Skeletal muscle cell (primary cell): ENCODE data around the gene THADA.
A peak's percentile ranks its signal among the peaks of the same experiment; 100 is the strongest.

Experiments used
- DNase-seq: peaks from one replicate; pipeline ENCODE4 v3.0.0-alpha.2; 2010; ENCODE audit warnings: low read depth
- H3K4me3 ChIP-seq: 2 replicates; pipeline ENCODE4 v1.5.1; 2011; ENCODE audit warnings: low read depth, mild to moderate bottlenecking, control low read depth, low read length, moderate library complexity

Gene THADA

DNA sequence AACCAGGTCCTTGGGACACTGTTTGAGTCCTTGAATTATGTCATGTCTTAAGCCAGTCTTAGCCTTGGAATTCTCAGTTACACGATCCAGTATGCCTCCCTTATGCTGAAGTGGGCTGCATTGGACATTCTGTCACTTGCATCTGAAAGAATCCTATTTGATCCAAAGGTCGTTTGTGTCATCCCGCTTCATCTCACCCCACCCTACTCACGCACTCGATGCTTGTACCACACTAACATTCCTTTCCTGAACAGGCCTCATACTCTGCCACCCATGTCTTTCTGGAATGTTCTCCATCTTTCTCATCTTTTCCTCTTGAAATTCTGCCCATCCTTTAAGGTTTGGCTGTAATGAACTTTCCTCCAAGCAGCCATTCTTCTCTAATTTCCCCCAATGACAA, 341.5 kb downstream of the THADA start:
- no peak for DNase-seq
- H3K4me3 ChIP-seq, result no peak overlapping the region

DNA sequence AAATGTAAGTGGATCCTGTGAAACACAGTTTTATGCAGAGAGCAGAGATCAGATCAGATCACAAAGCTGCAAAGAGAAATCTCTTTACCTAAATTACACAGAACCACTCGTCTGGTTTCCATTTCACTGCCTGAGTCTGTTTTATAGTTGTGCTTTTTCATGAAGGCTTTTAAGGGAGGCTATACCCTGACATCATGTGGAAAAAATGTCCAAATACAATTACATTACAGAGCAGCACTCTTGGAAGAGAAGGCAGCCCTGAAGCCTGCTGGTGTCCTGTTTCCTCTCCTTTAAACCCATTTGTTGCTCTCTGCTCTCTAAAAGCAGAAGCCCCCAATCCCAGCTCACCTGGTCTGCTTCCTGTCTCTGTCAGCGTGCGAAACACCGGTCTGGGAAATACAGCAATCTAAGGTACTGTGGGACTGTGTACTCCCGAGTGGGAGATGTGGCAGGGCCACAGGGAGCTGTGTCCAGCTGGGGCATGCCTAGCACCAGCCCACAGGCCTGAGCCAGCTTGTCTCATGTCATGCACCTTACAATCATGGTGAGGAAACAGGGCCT, 344.6 kb downstream of the THADA start:
- peak; percentile 53 for DNase-seq
- H3K4me3 ChIP-seq, result no peak overlapping the region

DNA sequence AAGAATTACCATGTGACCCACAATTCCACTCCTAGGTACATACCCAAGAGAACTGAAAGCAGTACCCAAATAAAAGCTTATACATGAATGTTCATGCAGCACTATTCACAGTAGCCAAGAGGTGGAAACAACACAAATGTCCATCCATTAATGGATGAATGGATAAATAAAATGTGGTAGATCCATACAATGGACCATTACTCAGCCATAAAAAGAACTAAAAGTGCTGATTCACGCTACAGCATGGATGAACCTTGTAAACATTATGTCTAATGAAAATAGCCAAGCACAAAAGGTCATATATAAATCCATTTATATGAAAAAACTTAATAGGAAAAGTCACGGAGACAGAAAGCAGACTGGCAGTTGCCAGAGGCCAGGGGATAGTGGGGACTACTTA, 345.8 kb downstream of the THADA start:
- no peak overlapping the region for H3K4me3 ChIP-seq
- DNase-seq, result no peak

DNA sequence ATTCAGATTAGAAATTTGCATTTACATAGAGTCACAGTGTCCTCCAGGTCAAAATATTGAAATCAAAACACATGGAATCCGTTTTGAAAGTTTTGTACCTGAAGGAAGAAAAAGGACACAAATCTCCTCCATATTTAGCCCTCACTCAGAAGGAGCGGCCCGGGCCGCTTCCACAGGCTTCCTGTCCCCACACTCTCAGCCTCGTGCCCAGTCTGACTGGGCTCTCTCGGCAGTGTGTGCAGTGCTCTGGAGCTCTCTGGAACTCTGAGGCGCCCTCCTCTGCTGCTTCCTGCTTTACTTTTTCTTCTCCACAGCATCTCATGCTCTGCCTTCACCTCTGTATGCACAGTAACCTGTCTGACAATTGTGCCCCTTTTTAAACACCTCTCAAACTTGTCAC, 347.2 kb downstream of the THADA start:
- no peak for DNase-seq
- no peak overlapping the region for H3K4me3 ChIP-seq

DNA sequence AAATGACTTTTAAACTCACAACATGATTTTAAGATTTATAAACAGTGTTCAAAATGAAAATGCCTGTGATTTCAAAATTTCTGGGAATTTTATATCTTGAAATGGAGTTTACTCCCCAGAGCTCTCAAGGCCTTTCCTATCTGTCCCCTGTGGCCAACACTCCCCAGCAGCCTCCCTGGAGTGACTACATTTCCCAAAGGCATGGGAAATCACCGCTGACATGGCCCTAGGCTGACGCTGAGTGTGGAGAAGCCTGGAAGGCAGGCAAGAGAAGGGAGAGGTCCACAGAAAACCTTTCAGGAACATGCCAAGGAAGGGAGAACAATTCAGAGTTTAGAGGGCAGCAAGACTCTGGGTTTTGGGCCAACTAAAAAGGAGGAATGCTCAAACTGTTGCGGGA, 349.2 kb downstream of the THADA start:
- no peak for DNase-seq
- H3K4me3 ChIP-seq, result no peak overlapping the region

DNA sequence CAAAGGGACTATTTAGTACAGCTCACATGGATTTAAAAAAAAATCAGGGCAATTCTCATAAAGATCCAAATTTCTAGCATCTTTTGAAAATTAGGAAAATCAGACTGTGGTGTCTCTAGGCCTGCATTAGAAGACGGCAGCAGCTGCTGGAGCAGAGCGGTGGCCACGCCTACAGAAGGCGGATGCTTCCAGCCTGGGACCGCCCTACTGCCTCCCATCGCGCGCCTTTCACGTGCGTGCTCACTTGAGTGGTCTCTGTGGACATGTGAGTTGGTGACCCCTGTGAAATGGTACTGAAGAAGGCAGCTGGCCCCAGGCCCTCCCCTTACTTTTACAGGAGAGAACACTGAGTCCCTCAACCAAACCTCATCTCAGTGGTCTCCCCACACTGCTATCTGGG, 354.3 kb downstream of the THADA start:
- H3K4me3 ChIP-seq, result no peak overlapping the region
- DNase-seq, result no peak

DNA sequence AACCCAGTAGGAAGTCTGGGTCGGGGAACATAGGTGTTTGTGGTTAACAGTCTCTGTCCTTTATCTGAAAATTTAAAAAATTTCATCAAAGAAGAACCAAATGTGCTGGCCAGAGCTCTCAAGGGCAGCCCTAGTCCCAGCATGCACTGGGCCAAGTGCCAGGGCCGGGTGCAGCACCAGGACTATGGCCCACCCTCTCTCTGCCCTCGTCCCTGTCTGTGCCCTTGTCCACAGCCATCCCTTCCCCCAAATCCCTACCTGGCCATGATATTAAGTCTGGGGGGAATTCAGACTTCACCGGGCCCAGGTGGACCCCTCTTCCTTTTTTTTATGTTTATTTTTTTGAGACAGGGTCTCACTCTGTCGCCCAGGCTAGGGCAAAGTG, 355.1 kb downstream of the THADA start:
- DNase-seq, result no peak
- H3K4me3 ChIP-seq, result no peak overlapping the region

DNA sequence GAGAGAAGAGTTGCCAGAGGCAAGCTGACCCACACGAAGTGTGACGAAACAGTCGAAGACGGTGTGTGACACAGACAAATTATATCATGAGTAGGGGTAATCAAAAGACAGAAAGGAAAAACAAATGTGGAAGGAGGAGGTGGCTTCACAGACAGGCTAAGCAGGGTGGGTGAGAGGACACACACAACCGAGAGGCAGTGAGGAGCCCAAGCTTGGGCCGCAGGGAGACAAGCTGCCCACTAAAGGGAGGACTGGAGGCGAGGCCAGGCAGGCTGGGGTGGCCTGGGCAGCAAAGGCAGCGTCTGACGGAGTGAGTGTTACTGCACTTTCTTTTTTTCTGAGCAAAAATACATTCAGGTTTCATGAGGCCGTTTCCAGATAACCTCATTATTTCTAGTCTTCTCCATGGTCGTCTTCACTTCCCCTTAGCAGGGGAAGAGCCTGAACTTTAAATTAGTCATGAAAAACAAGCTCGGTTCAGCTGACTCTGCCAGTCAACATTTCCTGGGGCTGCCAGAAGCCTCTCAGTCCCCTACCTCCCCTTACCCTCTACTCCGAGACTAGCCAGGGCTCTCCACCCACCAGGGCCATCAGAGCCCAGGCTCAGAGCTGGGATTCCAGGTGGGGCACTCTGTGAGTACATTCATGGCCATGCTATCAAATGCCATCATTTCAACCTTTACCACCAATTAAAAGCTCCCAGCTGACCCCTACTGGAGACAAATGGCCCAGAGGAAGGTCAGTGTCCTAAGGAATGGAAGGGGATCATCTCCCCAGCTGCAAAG, 355.7 kb downstream of the THADA start:
- no peak for DNase-seq
- no peak overlapping the region for H3K4me3 ChIP-seq

DNA sequence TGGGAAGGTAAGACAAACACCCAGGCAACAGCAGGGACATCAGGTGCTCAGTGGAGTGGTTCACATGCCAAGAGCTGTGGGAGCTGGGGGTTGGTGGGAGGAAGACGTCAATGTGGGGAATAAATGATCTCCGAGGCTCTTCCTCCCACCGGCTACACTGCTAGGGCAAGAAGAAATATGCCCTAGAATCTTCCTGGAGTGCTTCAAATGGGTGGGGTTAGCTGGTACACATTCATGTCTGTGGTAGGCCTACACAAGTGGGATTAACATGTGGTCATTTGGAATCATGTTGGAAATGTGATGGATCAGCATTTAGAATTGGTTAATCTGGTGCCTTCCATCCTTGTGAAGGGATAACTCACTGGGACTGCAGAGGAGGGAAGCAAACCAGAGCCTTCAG, 357.0 kb downstream of the THADA start:
- no peak overlapping the region for H3K4me3 ChIP-seq
- DNase-seq, result no peak

DNA sequence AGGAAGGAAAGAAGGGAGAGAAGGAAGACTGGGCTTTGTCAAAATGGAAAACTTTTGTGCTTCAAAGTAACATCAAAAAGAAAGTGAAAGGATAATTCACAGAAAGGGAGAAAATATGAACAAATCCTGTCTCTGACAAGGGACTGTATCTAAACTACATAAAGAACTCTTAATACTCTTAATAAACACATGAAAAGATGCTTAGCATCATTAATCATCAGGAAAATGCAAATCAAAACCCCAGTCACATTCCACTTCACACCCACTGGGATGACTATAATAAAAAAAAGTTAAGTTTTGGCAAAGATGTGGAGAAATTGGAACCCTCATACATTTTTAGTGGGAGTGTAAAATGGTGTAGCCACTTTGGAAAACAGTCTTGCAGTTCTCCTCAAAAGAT, 357.7 kb downstream of the THADA start:
- H3K4me3 ChIP-seq, result no peak overlapping the region
- no peak for DNase-seq

DNA sequence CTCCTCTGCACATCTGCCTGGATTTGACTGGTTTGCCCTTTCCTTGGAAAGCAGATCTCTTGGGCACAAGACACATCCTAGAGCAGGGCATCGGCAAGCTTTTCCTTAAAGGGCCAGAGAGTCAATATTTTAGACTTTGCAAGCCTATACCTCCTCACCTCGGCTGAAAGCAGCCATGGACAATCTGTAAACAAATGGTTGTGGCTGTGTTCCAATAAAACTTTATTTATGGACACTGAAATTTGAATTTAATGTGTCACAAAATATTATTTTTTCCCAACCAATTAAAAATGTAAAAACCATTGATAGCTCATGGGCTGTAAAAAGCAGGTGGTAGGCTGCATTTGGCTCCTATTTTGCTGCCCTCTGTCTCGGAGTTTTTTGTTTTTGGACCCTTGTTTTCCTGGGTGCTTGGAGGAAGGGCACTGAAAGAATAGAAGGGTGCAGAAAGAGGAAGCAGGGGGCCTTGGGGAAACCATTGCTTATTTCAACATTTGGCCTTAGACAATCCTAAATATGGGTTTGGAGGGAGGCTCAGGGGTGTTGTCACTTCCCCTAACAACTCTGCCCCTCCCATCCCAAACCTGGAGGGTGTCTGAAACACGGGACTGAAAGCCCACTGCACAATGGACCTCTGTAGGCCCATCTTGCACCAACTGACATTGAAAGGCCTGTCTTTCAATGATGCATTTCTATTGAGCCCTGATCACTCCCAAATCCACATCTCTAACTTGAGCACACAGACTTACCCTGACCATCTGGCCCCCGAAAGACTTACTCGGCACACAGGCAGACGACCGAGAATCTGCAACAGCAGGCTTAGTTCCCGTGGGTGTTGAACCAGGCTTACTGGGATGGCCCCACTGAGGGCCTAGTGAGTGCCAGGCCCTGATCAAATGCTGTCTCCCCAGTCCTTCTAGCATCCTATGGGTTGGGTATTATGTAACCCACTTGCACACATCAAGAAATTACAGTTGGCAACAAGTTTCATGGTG, 362.3 kb downstream of the THADA start:
- DNase-seq, result no peak
- no peak overlapping the region for H3K4me3 ChIP-seq

DNA sequence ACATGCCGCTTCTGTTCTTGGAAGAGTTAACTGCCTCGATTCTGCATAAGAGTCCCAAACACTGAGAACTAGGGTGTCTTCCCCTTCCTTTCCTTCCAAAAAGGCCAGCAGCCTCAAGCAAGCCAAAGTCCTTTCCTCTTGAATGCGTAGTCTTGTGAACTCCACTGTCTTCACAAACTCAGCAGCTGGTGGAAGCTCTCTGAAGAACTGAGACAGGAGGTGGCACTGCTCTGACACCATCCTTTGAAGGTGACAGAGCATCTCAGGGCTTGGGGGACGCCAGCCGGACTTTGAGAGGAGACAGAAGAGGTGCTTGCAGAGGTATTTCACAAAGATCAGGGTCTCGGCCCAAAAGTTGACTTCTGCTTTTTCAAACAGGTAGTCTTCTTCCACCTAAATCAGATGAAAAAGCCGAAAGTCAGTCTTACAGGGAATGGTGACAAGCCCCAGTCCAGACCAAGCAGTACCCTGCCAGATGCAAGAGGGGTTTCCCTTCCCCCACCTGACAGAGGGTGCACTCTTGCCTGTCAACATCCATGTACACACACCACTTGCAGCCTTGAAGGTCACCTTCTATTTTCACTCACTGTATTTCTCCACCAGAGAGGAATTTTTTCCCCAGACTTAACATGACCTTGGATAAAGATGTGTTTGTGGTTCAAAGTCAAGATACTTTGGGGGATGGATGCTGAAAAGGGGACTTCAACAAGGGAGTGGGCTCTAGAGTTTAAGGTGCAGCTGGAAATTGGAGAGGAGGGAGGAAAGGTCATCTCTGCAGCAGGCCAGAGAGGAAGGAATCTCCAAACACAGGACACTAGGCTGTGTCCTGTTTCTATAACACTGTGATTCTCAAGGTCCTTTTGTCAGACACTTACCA, 364.6 kb downstream of the THADA start:
- no peak overlapping the region for H3K4me3 ChIP-seq
- DNase-seq, result no peak

DNA sequence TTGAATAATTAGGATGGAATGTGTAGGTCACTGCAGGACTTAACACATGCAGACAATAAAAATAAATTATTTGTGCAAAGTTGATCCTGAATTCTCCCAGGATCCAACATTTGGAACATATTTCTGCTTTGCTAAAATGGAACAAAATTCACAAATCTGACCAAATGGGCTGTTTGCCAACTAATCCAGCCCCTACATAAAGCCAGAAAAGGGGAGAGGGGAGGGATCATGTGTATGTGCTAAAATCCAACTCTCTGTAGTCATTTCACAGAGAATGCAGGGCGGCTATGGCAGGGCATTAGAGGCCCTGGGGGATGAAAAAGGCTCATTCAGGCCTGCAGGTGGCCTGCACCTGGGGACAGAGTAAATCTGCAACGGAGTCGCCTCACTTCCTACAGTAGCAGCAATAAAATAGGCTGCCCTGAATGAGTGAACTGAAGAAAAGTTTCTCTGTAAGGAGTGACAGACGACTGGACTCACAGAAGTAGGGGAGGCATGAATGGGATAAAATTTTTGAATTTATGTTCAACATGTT, 365.4 kb downstream of the THADA start:
- DNase-seq, result no peak
- H3K4me3 ChIP-seq, result no peak overlapping the region

DNA sequence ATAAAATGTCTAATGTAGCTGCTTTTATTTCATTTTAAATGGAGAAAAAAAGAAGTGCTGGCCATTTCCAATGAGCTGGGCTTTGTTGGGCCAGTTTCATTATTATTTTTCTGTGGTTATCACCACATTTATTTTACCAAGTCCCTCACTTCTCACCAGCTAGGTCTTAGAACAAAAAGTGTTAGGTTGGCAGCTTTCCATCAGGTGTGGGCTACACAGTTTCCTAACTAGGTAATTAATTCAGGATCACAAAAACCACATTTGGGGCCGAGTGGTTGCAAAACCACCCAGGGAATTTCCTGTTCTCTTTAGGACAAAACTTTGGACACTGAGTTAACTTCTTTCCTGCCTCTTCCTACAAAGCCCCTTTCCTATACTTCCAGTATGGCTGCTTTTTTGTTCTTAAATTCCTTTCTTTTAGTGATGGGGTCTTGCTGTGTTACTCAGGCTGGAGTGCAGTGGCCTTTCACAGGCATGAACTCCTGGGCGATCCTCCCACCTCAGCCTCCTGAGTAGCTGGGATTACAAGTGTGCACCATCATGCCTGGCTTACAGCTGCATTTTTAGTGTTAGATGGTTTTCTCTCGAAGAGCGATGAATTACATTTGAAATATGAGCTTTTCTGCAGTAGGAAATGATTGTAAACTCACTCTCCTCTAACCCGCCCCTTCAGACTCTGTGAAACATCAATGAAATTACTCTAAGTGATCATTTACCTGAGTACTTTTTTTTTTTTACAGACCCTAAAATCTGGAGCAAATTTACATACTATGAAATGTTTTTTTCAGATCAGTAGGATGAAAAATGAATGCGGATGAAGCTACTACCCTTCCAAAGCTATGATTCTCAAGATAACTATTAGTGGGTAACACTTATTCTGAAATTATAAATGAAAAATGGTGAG, 366.8 kb downstream of the THADA start:
- no peak for DNase-seq
- no peak overlapping the region for H3K4me3 ChIP-seq

DNA sequence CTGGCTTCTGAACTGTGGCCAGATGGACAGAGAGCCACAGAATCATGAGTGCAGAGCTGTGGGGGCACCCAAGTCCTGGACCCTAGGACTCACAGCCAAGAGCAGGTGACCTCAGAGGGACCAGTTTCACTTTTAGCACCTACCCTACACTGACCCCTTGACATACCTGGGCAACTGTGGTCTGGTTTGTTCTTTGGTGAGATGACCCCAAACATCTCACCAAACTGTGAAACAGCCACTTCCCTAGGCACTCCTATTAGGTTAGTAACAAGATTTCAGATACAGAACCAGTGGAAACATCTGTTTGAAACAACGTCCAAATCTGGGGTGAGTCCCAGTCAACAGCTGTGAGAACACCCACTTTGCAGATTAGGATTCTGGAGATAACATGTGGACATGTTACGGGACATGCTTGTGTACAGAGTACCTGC, 367.5 kb downstream of the THADA start:
- no peak for DNase-seq
- H3K4me3 ChIP-seq, result no peak overlapping the region

DNA sequence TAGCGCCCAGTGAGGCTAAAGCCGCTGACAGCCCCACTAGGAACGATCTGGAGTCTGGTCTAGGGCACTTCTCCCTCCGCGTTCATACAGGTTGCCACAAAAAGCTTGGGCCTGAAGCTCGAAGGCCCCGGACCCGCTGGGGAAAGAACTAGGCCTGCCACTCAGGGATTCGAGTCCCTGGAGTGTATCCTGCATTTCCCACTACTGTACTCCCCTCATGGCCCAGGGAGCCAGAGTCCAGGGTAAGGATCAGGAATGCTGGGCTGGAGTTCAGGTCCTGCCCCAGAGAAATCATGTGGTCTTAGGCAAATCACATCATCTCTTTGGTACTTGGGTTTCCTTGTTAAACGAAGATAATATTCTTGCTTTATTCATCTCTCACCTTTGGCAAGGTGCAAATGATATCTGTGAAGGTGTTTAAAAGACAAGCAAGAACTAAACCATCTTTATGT, 368.0 kb downstream of the THADA start:
- DNase-seq, result no peak
- peak overlapping the region; percentile 71 for H3K4me3 ChIP-seq

DNA sequence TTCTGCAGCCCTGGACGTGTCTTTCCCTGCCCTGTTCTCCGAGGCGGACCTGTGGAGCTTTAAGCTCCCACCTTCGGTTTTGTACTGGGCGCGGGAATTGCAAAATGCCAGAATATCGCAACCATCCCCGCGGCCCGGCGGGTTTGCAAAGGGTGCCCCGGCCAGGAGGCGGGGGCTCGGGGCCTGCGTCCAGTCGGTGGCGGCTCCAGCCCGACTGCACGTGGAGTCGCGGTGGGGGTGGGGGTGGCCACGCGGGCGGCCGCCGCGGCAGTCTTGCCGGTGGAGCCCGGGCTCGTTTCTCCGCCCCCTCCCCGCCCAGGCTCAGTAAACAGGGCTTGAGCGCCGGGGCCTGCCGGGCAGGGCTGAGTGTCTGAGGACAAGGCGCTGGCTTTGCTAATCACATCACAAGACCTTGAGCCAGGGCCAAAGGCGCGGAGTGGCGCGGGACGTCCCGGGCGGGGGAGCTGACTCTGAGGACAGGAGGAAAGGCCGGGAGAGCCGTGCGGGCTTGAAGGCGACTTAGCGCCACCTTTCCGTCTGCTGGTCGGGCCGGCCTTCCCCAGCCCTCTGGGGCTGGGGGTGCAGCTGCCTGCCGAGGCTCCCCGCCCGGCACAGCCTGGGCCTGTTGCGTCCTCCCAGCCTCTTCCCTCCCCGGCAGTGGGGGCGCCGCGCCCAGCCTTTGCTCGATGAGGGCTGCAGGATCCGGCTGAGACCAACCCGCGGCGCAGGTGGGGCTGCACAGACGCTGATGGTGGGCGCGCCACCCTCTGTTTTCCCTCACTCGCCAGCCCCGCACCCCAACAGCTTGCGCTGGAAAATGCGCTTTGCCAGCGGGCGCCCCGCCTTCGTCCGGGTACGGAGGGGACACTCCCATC, 368.6 kb downstream of the THADA start:
- peak overlapping the region; percentile 71 for H3K4me3 ChIP-seq
- no peak for DNase-seq
